GM13976 (cell line): ENCODE data around the gene ALKBH7.

ENCODE experiments used
- DNase-seq: peaks from one replicate; pipeline ENCODE4 v3.0.0; 2012; ENCODE audit warnings: low spot score
- in situ Hi-C: fragments of 300-500 bp; cut with MboI; formaldehyde crosslinking; loops from one replicate; pipeline ENCODE4 v1.12.0; 2022; ENCODE audit warnings: low sequenced_read_pairs, mixed read lengths, inconsistent platforms; ENCODE audit not compliant: unreplicated experiment
- TF ChIP-seq, protein P1 (sequence below): IDR thresholded peaks from 2 replicates; pipeline ENCODE4 v1.5.1; 2012; ENCODE audit warnings: borderline replicate concordance, mild to moderate bottlenecking; ENCODE audit not compliant: insufficient read depth; ENCODE audit errors: extremely low read depth, missing control alignments, control extremely low read depth

The ALKBH7 gene

DNA sequence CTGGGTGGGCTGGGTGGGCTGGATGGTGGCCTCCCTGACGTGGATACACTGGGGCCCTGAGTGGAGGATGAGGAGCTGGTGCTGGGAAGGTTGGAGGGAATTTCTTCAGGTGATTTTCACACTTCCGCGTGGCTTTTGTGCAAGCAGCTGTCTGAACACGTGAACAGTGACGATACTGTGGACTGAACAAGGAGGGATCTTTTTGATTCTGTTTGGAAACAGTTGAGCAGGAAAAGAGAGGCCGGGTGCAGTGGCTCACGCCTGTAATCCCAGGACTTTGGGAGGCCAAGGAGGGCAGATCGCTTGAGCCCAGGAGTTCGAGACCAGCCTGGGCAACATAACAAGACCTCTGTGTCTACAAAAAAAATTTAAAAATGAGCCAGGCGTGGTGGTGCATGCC lies 29.5 kb downstream of the ALKBH7 start:
- TF ChIP-seq, protein P1, sequence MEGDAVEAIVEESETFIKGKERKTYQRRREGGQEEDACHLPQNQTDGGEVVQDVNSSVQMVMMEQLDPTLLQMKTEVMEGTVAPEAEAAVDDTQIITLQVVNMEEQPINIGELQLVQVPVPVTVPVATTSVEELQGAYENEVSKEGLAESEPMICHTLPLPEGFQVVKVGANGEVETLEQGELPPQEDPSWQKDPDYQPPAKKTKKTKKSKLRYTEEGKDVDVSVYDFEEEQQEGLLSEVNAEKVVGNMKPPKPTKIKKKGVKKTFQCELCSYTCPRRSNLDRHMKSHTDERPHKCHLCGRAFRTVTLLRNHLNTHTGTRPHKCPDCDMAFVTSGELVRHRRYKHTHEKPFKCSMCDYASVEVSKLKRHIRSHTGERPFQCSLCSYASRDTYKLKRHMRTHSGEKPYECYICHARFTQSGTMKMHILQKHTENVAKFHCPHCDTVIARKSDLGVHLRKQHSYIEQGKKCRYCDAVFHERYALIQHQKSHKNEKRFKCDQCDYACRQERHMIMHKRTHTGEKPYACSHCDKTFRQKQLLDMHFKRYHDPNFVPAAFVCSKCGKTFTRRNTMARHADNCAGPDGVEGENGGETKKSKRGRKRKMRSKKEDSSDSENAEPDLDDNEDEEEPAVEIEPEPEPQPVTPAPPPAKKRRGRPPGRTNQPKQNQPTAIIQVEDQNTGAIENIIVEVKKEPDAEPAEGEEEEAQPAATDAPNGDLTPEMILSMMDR, result no peak
- no peak for DNase-seq
- in situ Hi-C loops, result no loop called here

DNA sequence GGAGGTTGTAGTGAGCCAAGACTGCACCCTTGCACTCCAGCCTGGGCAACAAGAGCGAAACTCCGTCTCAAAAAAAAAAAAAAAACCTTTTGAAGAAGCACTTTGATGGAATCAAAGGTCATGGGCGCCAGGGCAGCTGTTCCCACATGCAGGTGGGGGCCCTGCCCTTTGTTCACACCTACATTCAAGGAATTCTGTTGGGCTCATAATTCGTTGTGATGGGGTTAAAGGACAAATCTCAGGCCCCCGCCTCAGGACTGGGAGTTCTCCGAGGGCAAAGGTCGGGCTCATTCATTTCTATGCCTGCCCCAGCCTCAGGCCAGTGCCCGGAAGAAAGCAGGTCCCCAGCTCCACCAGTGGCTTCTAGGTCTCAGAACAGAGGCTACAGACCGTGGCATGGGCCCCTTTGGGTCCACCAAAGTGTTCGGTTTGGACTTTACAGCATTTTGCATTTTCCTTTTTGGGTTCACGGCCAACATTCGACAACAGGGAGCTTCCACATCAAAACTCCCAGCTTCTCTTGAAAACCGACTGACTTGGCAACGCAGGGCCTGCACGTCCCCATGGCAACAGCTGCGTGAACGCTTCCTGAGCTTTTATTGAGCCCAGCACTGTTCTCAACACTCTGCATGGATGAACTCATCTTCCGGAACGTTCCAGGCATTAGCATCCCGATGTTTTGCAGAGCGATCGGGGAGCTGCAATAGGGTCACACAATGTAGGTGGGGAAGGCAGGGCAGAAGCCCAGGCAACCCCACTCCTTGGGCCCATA lies 30.4 kb downstream of the ALKBH7 start:
- TF ChIP-seq, protein P1, result no peak
- in situ Hi-C loops, result no loop called here
- DNase-seq, result no peak

DNA sequence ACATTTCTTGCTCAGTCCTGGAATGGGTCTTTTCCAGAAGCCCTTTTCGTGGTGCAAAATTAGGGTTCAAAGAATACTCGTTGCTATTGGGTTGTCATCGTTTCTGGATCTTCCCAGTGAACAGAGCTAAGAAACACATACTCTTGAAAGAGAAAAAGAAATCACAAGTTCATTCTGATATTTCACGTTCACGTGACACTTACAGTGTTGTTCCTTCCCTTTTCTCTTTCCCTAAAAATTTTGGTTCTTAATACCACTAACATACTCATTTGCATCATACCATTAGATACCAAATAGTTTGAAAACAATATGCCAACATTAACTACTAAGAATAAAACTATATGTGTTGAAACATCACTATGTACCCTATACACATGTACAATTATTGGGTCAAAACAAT lies 33.8 kb downstream of the ALKBH7 start:
- TF ChIP-seq, protein P1, result no peak
- in situ Hi-C loops, result no loop called here
- DNase-seq, result no peak

DNA sequence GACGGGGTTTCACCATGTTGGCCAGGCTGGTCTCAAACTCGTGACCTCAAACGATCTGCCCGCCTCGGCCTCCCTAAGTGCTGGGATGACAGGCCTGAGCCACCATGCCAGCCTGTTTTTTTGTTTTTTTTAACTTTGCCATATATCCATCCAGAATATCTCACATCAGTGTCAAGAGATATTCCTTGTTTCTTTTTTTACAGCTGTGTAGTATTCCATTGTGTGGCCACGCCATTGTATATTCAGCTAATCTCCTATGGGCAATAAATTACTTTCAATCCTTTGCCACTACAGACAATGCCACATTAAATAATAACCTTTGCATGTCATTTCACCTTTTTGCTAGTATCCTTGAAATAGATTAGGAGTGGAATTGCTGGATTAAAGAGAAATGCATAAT lies 36.8 kb downstream of the ALKBH7 start:
- DNase-seq, result no peak
- in situ Hi-C loops, result no loop called here
- TF ChIP-seq, protein P1, result no peak

DNA sequence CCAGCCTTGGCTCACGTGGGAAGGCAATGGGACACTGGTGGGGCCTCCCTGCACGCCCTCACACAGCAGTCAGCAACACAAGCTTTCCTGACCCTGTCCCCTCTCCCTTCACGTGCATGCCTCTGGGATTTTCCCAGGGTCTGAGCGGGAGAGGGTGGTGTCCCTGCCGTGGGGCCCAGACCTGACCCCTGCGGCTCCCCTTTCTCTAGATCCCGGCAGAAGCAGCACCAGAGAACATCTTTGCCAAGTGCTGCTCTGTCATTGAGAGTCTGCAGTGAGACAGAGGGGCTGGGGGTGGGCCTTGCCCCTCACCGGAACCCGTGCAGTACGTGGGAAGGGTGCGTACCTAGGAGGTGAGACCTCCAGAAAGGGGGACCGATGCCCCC lies 39.5 kb downstream of the ALKBH7 start:
- in situ Hi-C loops, result no loop called here
- no peak for DNase-seq
- TF ChIP-seq, protein P1, result no peak

DNA sequence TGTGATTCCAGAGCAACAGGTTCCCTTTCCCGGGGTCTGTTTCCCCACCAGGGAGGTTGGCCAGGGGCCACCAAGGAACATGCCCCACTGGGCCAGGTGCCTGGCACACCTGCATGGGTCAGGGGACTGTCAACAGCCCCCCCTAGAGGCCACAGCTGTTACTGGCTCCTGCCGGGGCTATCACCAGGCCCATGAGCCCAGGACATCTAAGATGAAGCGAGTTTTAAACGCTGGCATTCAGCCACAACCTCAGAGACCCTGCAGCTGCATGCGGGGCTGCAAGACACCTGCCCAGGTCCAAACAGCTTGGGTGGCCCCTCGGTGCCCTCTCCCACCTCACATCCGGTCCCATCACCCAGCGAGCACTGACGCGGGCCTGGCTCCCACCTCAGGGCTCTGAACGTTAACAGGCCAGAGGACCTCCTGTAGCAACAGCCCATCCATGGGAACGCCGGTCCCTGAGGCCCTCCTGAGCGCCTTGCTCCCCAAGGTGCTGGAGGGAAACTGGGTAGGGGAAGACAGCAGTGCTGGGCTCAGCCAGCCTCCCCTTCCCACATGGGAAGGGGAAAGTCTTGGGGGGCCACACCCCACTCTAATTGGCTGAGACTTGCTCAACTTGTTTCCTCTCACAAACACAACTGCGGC lies 40.0 kb downstream of the ALKBH7 start:
- in situ Hi-C loops, result no loop called here

More for the DNA sequence above, 40.0 kb downstream of the ALKBH7 start:
- DNase-seq, result peak; percentile 75
- TF ChIP-seq, protein P1, result peak; percentile 50
